ENCODE data around the gene ELOA.
"Not testable (repeated sequence)": the region's sequence is repeated elsewhere in the genome, so short reads cannot be mapped to it uniquely, and the experiment has no call there.

The ELOA gene

DNA sequence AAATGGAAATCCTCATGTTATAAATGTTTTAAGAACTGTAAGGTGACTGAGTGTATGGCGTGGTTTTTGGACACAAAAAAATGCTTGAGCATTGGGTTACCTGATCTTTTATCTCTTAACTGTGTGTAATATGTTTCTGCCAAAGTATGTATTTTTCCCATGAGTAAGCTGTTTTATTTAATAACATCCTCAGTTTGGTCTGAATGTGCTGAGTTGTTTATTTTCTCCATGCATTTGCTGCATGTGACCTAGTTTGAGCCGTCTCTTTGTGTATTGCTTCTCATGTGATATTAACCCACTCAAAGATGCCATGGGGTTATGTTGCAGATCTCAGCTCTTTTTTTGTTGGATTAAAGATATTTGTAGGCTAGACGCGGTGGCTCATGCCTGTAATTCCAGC, 41.6 kb downstream of the ELOA start:
- no peak for DNase-seq (ENCODE audit: low read depth)

DNA sequence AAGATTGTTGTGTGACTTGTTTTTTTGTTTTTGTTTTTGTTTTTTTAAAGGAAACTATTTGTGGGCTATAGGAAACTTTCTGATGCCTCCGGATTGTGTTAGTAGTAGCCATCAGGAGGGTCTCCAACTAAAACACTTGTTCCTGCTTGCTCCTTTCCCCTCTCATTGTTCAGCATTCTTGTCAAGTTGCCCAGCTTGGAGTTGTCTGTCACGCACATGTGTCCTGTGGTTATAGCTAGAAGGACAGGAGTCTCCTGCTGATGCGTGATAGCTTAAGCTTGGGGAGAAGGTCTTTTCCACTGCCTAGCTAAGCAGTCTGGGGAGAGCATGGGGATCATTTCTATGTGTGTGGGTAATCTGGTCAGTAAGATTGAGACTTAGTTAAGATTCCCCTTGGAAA, 44.4 kb downstream of the ELOA start:
- DNase-seq (ENCODE audit: low read depth) = no peak

DNA sequence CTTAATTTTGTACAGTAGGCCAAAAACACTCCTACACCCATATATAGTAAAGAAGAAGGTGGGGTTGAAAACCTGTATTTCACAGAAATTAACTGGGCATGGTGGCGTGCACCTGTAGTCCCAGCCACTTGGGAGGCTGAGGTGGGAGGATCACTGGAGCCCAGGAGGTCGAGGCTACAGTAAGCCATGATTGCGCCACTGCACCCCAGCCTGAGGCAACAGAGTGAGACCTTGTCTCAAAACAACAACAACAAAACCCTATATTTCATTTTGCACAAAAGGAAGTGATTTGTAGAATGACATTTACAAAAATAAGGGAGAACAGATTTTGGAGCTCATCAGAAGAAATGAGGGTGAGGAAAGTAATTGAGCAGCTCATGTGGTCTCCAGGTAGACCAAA, 45.4 kb downstream of the ELOA start:
- no peak for DNase-seq (ENCODE audit: low read depth)

- DNase-seq (ENCODE audit: low read depth) = peak; percentile 88
Observed at GRCh38 chr1:23790696-23791515, 47.6 kb downstream of the ELOA start, which contains the start of gene LYPLA2. LYPLA2 (plus strand) TSS chr1:23791145; CDS start chr1:23792683, 1,538 bp downstream.

DNA sequence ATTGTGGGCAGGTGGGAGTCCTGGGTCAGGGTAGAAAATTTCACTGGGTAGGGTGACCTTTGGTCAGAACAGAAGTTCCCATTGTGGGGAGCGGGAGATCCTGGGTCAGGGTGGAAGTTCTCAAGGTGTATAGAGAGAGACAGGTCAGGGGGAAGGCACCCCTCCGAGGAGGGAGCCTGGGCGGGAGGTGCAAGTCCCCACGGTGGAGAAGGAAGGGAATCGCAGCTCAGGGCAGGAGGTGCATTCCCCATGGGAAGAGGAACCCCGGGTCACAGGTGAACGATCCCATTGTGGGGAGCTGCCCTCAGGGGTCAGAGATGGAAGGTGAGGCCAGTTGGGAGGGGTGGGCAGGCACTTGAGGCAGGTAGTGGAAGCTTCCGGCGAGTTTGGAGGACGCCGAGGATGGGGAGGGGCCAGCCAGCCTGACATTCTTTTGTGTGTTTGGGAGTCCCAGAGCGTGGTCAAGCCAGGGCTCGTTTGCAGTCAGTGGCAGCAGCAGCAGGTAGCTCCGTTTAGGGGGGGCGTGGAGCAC, 48.3 kb downstream of the ELOA start:
- no peak for DNase-seq (ENCODE audit: low read depth)

GRCh38 chr1:23792151-23792945, 49.1 kb downstream of the ELOA start:
- DNase-seq (ENCODE audit: low read depth) = no peak

GRCh38 chr1:23793018-23793781, 49.9 kb downstream of the ELOA start:
- DNase-seq (ENCODE audit: low read depth) = no peak

DNA sequence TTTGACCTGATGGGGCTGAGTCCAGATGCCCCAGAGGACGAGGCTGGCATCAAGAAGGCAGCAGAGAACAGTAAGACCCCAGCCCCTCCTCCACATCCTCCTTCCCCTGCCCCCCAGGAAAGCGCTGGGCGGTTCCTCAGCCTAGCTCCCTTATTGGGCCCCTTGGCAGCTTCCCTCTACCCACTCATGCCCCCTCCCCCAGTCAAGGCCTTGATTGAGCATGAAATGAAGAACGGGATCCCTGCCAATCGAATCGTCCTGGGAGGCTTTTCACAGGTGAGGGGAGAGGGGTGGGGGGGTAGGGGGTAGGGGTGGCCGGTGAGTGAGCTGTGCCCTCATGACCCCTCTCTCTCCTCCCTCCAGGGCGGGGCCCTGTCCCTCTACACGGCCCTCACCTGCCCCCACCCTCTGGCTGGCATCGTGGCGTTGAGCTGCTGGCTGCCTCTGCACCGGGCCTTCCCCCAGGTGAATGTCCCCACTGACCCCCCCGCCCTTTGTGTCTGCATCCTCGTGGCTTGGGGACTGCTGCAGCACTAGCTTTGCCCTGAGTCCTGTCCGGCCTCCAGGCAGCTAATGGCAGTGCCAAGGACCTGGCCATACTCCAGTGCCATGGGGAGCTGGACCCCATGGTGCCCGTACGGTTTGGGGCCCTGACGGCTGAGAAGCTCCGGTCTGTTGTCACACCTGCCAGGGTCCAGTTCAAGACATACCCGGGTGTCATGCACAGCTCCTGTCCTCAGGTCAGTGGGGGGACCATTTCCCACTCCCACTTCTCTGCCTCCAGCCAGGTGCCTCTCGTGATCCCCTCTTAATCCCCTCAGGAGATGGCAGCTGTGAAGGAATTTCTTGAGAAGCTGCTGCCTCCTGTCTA, 50.8 kb downstream of the ELOA start:
- no peak for DNase-seq (ENCODE audit: low read depth)

DNA sequence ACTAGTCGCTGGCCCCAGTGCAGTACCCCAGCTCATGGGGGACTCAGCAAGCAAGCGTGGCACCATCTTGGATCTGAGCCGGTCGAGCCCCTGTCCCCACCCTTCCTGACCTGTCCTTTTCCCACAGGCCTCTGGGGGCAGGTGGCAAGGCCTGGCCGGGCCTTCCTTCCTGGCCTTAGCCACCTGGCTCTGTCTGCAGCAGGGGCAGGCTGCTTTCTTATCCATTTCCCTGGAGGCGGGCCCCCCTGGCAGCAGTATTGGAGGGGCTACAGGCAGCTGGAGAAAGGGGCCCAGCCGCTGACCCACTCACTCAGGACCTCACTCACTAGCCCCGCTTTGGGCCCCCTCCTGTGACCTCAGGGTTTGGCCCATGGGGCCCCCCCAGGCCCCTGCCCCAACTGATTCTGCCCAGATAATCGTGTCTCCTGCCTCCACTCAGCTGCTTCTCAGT, 51.5 kb downstream of the ELOA start:
- not testable (repeated sequence) for DNase-seq (ENCODE audit: low read depth)

GRCh38 chr1:23795676-23796465, 52.6 kb downstream of the ELOA start:
- no peak for DNase-seq (ENCODE audit: low read depth)

GRCh38 chr1:23796466-23797271, 53.4 kb downstream of the ELOA start:
- no peak for DNase-seq (ENCODE audit: low read depth)

GRCh38 chr1:23797478-23798448, 54.5 kb downstream of the ELOA start:
- no peak for DNase-seq (ENCODE audit: low read depth)

- DNase-seq (ENCODE audit: low read depth) = no peak
Observed at GRCh38 chr1:23798662-23799142, 55.4 kb downstream of the ELOA start.

DNA sequence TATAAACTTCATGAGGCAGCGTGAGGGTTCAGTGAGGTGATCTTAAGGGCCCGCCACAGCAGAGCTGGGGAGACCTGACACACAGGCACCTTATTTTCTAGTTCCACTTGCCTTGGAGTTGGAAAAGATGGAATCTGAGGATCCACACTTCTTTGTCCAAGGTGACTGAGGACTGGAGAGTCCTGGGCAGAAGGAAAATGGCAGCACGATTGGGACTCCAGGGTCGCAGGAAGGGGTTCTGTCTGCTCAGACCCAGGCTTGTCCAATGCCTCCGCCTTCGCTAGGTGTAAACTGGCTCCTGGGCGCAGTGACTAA, 55.9 kb downstream of the ELOA start:
- no peak for DNase-seq (ENCODE audit: low read depth)

- no peak for DNase-seq (ENCODE audit: low read depth)
Observed at GRCh38 chr1:23799570-23800399, 56.5 kb downstream of the ELOA start.

DNA sequence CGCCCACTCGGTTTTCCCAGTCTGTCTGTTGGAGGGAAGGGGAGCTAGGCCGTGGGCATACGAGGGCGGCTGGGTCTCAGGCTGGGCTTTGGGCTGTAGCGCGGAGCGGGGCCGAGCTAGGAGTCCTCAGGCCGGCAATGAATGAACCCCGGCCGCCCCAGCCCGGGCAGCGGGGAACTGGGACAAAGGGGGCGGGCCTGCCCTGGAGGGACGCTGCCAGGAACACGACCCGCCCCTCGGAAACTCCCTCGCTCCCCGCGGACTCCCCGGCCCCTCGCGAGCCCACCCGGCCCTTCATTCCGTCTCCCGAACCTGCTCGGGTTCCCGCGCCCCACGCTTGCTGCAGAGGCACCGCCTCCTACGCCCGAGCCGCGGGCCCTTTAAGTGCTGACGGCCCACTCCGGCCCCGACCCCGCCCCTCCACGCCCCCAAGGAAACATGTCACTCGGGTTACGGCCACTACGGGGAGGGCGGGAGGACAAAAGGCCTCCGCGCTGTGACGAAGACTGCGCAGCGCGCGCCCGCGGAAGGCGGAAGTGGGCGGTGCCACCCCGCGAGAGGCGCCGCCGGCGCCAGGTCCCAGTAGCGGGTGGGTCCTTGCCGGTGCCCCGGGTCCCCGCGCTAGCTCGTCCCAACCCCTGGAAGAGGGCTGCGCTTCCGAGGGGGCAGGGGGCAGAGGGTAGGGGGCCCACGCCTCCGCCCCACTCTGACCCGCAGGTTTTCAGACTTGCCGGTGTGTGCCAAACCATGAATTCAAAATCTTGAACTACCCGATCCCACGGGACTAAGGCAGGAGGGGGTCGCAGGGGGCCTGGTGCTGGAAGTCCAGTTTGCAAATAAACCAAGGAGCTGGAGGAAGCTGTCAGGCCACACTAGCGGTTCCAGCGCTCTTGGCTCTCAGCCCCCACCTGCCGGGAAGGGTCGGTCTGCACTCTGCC, 57.4 kb downstream of the ELOA start, which contains the start of gene GALE:
TSS of gene GALE (minus strand) at position 355 of the 938 bp plus-strand sequence. CDS start 1,747 bp downstream, outside the sequence.
- DNase-seq (ENCODE audit: low read depth) = peak; percentile 92
